HEK293 (cell line): ENCODE measurements around the gene WDR47.

ENCODE experiments used
- BCL11A ChIP-seq: fragments of 450-650 bp; formaldehyde crosslinking; IDR thresholded peaks from 2 replicates; pipeline ENCODE4 v1.5.1; 2016; ENCODE audit warnings: low read depth, missing biosample characterization, missing genetic modification characterization
- BCL6B ChIP-seq: fragments of 450-650 bp; formaldehyde crosslinking; IDR thresholded peaks from 2 replicates; pipeline ENCODE4 v1.5.1; 2017; ENCODE audit warnings: missing biosample characterization, missing genetic modification characterization
- GLIS1 ChIP-seq: fragments of 450-650 bp; formaldehyde crosslinking; IDR thresholded peaks from 2 replicates; pipeline ENCODE4 v1.5.1; 2016; ENCODE audit warnings: missing biosample characterization, missing genetic modification characterization
- KLF7 ChIP-seq: fragments of 450-650 bp; formaldehyde crosslinking; IDR thresholded peaks from 2 replicates; pipeline ENCODE4 v1.5.1; 2016; ENCODE audit warnings: missing biosample characterization, missing genetic modification characterization, borderline replicate concordance
- REST ChIP-seq: fragments of 450-650 bp; formaldehyde crosslinking; IDR thresholded peaks from 2 replicates; pipeline ENCODE4 v1.5.1; 2016; ENCODE audit warnings: missing biosample characterization, missing genetic modification characterization
- SP3 ChIP-seq: fragments of 450-650 bp; formaldehyde crosslinking; IDR thresholded peaks from 2 replicates; pipeline ENCODE4 v1.5.1; 2016; ENCODE audit warnings: missing biosample characterization, missing genetic modification characterization
- ZBTB17 ChIP-seq: fragments of 450-650 bp; formaldehyde crosslinking; IDR thresholded peaks from 2 replicates; pipeline ENCODE4 v1.5.1; 2016; ENCODE audit warnings: missing biosample characterization, missing genetic modification characterization
- ZBTB20 ChIP-seq: fragments of 450-650 bp; formaldehyde crosslinking; IDR thresholded peaks from 2 replicates; pipeline ENCODE4 v1.5.1; 2016; ENCODE audit warnings: missing biosample characterization, missing genetic modification characterization
- ZBTB8A ChIP-seq: fragments of 450-650 bp; formaldehyde crosslinking; IDR thresholded peaks from 2 replicates; pipeline ENCODE4 v1.5.1; 2016; ENCODE audit warnings: missing biosample characterization, missing genetic modification characterization
- ZEB2 ChIP-seq: fragments of 450-650 bp; formaldehyde crosslinking; IDR thresholded peaks from 2 replicates; pipeline ENCODE4 v1.5.1; 2016; ENCODE audit warnings: missing biosample characterization, missing genetic modification characterization
- ZFP37 ChIP-seq: fragments of 450-650 bp; formaldehyde crosslinking; IDR thresholded peaks from 2 replicates; pipeline ENCODE4 v1.5.1; 2016; ENCODE audit warnings: missing biosample characterization, missing genetic modification characterization
- ZNF10 ChIP-seq: fragments of 450-650 bp; formaldehyde crosslinking; IDR thresholded peaks from 2 replicates; pipeline ENCODE4 v1.5.1; 2017; ENCODE audit warnings: missing biosample characterization, missing genetic modification characterization
- ZNF157 ChIP-seq: fragments of 450-650 bp; formaldehyde crosslinking; IDR thresholded peaks from 2 replicates; pipeline ENCODE4 v1.5.1; 2016; ENCODE audit warnings: missing biosample characterization, missing genetic modification characterization
- ZNF239 ChIP-seq: fragments of 450-650 bp; formaldehyde crosslinking; IDR thresholded peaks from 2 replicates; pipeline ENCODE4 v1.5.1; 2016; ENCODE audit warnings: missing biosample characterization, missing genetic modification characterization
- ZNF366 ChIP-seq: fragments of 450-650 bp; formaldehyde crosslinking; conservative IDR thresholded peaks from 2 replicates; pipeline ENCODE4 v1.5.1; 2016; ENCODE audit warnings: missing biosample characterization, missing genetic modification characterization
- ZNF391 ChIP-seq: fragments of 450-650 bp; formaldehyde crosslinking; IDR thresholded peaks from 2 replicates; pipeline ENCODE4 v1.5.1; 2016; ENCODE audit warnings: low read depth, missing biosample characterization, missing genetic modification characterization, borderline replicate concordance
- ZNF394 ChIP-seq: fragments of 450-650 bp; formaldehyde crosslinking; IDR thresholded peaks from 2 replicates; pipeline ENCODE4 v1.5.1; 2016; ENCODE audit warnings: missing biosample characterization, missing genetic modification characterization, mild to moderate bottlenecking, moderate library complexity, borderline replicate concordance
- ZNF510 ChIP-seq: fragments of 450-650 bp; formaldehyde crosslinking; IDR thresholded peaks from 2 replicates; pipeline ENCODE4 v1.5.1; 2018; ENCODE audit warnings: mild to moderate bottlenecking, missing genetic modification characterization, missing biosample characterization; ENCODE audit not compliant: insufficient replicate concordance
- ZNF561 ChIP-seq: fragments of 450-650 bp; IDR thresholded peaks from 2 replicates; pipeline ENCODE4 v1.5.1; 2018; ENCODE audit warnings: missing biosample characterization, missing genetic modification characterization, borderline replicate concordance
- ZNF626 ChIP-seq: fragments of 450-650 bp; sonication (Bioruptor Pico); formaldehyde crosslinking; IDR thresholded peaks from 2 replicates; pipeline ENCODE4 v1.5.1; 2018; ENCODE audit warnings: missing biosample characterization, missing genetic modification characterization, inconsistent platforms
- ZNF629 ChIP-seq: fragments of 450-650 bp; formaldehyde crosslinking; IDR thresholded peaks from 2 replicates; pipeline ENCODE4 v1.5.1; 2017; ENCODE audit warnings: missing biosample characterization, missing genetic modification characterization
- TF ChIP-seq, protein P1 (sequence below): fragments of 450-650 bp; formaldehyde crosslinking; IDR thresholded peaks from 2 replicates; pipeline ENCODE4 v1.5.1; 2016; ENCODE audit warnings: missing biosample characterization, missing genetic modification characterization
- TF ChIP-seq, protein P2 (sequence below): fragments of 450-650 bp; formaldehyde crosslinking; IDR thresholded peaks from 2 replicates; pipeline ENCODE4 v1.5.0; 2017; ENCODE audit warnings: missing biosample characterization, missing genetic modification characterization, borderline replicate concordance
- TF ChIP-seq, protein P3 (sequence below): fragments of 450-650 bp; formaldehyde crosslinking; conservative IDR thresholded peaks from 2 replicates; pipeline ENCODE4 v1.5.1; 2016; ENCODE audit warnings: low read depth, missing biosample characterization, missing genetic modification characterization
- TF ChIP-seq, protein P4 (sequence below): fragments of 450-650 bp; formaldehyde crosslinking; IDR thresholded peaks from 2 replicates; pipeline ENCODE4 v1.5.1; 2017; ENCODE audit warnings: missing biosample characterization, missing genetic modification characterization

WDR47 gene

DNA sequence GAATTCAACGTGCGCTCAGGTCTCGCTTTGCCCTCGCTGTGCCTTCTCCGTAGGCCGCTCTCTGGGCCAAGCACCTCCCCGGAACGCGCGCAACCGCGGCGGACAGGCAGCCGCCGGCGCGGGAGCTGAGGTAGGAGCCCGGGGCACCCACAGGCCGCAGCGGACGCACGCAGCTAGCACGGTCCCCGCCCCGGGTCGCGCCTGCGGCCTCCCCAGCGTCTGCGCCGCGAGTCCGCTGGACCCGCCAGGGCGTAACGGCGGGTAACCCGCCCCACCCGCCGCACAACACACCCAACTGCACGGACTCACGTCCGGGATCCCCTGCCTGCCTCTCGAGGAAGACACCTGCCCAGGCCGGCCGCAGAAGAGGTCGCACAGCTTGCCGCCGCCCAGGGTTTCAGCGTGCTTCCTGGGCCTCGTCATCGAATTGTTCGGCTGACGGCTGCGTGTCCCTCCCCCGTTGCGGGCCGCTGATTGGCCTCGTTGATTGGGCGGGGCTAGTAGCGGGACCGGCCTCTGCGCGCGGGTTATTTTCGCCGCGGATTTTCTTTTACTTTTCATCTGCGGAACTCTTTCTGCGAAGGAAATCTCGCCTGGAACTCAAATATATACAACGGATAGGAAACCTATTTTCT is 78.7 kb downstream of the WDR47 start, which contains the start of gene CLCC1 (continued):
- no peak for TF ChIP-seq ZNF239 (tag by site-specific recombination)
- TF ChIP-seq ZBTB20 = peak; percentile 85
- TF ChIP-seq BCL6B = 0 out of 2 replicates have a peak, but pooled peaks have one; percentile 11
- TF ChIP-seq ZNF10 (tag by site-specific recombination) = peak; percentile 23; the same call in 1 of the 2 replicates
- no peak for TF ChIP-seq ZNF157 (tag by site-specific recombination)
- TF ChIP-seq, protein P1, sequence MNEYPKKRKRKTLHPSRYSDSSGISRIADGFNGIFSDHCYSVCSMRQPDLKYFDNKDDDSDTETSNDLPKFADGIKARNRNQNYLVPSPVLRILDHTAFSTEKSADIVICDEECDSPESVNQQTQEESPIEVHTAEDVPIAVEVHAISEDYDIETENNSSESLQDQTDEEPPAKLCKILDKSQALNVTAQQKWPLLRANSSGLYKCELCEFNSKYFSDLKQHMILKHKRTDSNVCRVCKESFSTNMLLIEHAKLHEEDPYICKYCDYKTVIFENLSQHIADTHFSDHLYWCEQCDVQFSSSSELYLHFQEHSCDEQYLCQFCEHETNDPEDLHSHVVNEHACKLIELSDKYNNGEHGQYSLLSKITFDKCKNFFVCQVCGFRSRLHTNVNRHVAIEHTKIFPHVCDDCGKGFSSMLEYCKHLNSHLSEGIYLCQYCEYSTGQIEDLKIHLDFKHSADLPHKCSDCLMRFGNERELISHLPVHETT (tag by site-specific recombination) = 0 out of 2 replicates have a peak, but pooled peaks have one; percentile 43
- TF ChIP-seq ZNF391 (tag by site-specific recombination) = peak; percentile 36; the same call in 1 of the 2 replicates
- TF ChIP-seq, protein P2, sequence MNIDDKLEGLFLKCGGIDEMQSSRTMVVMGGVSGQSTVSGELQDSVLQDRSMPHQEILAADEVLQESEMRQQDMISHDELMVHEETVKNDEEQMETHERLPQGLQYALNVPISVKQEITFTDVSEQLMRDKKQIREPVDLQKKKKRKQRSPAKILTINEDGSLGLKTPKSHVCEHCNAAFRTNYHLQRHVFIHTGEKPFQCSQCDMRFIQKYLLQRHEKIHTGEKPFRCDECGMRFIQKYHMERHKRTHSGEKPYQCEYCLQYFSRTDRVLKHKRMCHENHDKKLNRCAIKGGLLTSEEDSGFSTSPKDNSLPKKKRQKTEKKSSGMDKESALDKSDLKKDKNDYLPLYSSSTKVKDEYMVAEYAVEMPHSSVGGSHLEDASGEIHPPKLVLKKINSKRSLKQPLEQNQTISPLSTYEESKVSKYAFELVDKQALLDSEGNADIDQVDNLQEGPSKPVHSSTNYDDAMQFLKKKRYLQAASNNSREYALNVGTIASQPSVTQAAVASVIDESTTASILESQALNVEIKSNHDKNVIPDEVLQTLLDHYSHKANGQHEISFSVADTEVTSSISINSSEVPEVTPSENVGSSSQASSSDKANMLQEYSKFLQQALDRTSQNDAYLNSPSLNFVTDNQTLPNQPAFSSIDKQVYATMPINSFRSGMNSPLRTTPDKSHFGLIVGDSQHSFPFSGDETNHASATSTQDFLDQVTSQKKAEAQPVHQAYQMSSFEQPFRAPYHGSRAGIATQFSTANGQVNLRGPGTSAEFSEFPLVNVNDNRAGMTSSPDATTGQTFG = no peak
- peak; percentile 84 for TF ChIP-seq ZBTB17 (tag by site-specific recombination)
- TF ChIP-seq GLIS1 (tag by site-specific recombination) = peak; percentile 93
- TF ChIP-seq SP3 = peak; percentile 80
- TF ChIP-seq ZBTB8A (tag by site-specific recombination) = peak; percentile 48; the same call in 1 of the 2 replicates
- peak; percentile 86 for TF ChIP-seq ZNF629 (tag by site-specific recombination)
- TF ChIP-seq ZNF394 (tag by site-specific recombination) = 0 out of 2 replicates have a peak, but pooled peaks have one; percentile 29
- TF ChIP-seq ZFP37 = peak; percentile 79
- TF ChIP-seq REST = no peak
- peak; percentile 86; the same call in 1 of the 2 replicates for TF ChIP-seq KLF7 (tag by site-specific recombination)
- TF ChIP-seq ZEB2 (tag by site-specific recombination) = peak; percentile 87
- TF ChIP-seq, protein P3, sequence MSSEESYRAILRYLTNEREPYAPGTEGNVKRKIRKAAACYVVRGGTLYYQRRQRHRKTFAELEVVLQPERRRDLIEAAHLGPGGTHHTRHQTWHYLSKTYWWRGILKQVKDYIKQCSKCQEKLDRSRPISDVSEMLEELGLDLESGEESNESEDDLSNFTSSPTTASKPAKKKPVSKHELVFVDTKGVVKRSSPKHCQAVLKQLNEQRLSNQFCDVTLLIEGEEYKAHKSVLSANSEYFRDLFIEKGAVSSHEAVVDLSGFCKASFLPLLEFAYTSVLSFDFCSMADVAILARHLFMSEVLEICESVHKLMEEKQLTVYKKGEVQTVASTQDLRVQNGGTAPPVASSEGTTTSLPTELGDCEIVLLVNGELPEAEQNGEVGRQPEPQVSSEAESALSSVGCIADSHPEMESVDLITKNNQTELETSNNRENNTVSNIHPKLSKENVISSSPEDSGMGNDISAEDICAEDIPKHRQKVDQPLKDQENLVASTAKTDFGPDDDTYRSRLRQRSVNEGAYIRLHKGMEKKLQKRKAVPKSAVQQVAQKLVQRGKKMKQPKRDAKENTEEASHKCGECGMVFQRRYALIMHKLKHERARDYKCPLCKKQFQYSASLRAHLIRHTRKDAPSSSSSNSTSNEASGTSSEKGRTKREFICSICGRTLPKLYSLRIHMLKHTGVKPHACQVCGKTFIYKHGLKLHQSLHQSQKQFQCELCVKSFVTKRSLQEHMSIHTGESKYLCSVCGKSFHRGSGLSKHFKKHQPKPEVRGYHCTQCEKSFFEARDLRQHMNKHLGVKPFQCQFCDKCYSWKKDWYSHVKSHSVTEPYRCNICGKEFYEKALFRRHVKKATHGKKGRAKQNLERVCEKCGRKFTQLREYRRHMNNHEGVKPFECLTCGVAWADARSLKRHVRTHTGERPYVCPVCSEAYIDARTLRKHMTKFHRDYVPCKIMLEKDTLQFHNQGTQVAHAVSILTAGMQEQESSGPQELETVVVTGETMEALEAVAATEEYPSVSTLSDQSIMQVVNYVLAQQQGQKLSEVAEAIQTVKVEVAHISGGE = peak; percentile 72
- peak; percentile 95 for TF ChIP-seq ZNF561 (tag by site-specific recombination)
- TF ChIP-seq ZNF366 = peak; percentile 29
- no peak for TF ChIP-seq ZNF626 (tag by site-specific recombination)
- TF ChIP-seq BCL11A = no peak
- TF ChIP-seq, protein P4, sequence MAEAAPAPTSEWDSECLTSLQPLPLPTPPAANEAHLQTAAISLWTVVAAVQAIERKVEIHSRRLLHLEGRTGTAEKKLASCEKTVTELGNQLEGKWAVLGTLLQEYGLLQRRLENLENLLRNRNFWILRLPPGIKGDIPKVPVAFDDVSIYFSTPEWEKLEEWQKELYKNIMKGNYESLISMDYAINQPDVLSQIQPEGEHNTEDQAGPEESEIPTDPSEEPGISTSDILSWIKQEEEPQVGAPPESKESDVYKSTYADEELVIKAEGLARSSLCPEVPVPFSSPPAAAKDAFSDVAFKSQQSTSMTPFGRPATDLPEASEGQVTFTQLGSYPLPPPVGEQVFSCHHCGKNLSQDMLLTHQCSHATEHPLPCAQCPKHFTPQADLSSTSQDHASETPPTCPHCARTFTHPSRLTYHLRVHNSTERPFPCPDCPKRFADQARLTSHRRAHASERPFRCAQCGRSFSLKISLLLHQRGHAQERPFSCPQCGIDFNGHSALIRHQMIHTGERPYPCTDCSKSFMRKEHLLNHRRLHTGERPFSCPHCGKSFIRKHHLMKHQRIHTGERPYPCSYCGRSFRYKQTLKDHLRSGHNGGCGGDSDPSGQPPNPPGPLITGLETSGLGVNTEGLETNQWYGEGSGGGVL (tag by site-specific recombination) = peak; percentile 51; the same call in 1 of the 2 replicates
- no peak for TF ChIP-seq ZNF510 (tag by site-specific recombination)
